IPS DF 4.7 (cell line): ENCODE measurements around the gene UGT1A10.

Experiments
- DNase-seq: peaks from one replicate; pipeline ENCODE4 v3.0.0-alpha.2; 2013; ENCODE audit warnings: low spot score; ENCODE audit errors: extremely low read depth

Gene UGT1A10

DNA sequence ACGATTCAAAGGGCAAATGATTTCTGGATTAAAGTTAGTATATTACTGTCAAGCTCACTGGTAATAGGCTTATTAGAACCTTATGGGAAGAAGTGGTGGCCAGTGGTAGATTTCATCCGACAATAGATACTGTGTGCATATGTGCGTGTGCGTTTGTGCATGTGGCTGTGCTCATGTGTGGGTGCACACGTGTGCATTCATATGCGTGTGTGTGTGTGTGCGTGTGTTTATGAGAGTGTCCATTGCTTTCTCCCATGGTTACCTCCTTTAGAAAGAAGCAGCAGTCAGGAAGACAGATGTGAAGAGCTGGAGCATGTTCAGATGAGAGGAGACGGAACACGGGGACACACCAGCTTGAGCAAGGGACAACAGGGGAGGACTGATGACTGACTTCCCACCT is 133.0 kb downstream of the UGT1A10 start:
- no peak for DNase-seq

DNA sequence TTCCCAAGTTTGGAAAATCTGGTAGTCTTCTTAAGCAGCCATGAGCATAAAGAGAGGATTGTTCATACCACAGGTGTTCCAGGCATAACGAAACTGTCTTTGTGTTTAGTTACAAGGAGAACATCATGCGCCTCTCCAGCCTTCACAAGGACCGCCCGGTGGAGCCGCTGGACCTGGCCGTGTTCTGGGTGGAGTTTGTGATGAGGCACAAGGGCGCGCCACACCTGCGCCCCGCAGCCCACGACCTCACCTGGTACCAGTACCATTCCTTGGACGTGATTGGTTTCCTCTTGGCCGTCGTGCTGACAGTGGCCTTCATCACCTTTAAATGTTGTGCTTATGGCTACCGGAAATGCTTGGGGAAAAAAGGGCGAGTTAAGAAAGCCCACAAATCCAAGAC is 135.9 kb downstream of the UGT1A10 start:
- DNase-seq = no peak

- no peak for DNase-seq
Observed at GRCh38 chr2:233772583-233772982, 136.3 kb downstream of the UGT1A10 start.

- DNase-seq = no peak
Observed at GRCh38 chr2:233773854-233774253, 137.6 kb downstream of the UGT1A10 start.

GRCh38 chr2:233775414-233775813 is 139.2 kb downstream of the UGT1A10 start:
- no peak for DNase-seq

- DNase-seq = no peak
Observed at GRCh38 chr2:233778030-233778429, 141.8 kb downstream of the UGT1A10 start, which contains the start of gene MROH2A. Gene MROH2A, plus strand, starts transcription at chr2:233778330. Its CDS starts 1,029 bp downstream, at chr2:233779359.

DNA sequence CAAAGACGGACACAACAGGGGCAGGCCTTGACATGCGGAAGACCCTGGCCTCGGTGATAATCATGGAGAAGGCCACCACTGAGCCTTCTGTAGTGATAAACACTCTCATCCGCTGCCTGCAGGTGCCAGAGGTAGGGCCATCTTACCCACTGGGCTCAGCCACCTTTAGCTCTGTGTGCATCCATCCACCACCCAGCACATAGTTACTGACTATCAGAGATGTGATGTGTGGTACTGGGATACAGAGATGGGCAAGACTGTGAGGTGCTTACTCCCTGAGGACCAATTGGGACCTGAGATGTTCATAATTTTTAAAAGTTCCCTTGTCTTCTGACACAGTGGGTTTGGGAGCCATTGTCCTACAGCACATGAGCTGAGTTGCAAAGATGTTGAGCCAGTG is 143.5 kb downstream of the UGT1A10 start:
- no peak for DNase-seq

GRCh38 chr2:233780771-233781170 is 144.5 kb downstream of the UGT1A10 start:
- no peak for DNase-seq

DNA sequence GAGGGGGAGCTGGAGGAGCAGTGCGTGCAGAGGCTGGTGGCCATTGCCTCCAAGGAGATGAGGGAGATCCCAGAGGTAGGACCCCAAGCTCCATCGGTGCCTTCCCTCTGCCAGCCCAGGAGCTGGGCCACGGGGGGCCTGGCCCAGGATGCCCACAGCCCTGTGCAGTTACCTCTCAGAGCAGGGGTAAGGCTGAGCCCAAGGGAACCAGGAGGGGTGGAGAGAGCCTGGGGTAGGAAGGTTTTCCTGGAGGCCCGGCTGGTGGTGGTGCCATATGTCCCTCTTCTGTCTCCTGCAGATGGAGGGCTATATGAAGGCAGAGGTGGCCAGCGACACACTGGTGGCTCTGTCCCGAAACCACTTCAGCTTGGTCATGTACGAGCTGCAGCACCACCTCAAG is 153.3 kb downstream of the UGT1A10 start:
- DNase-seq = no peak

- no peak for DNase-seq
Observed at GRCh38 chr2:233791151-233791882, 155.1 kb downstream of the UGT1A10 start.

DNA sequence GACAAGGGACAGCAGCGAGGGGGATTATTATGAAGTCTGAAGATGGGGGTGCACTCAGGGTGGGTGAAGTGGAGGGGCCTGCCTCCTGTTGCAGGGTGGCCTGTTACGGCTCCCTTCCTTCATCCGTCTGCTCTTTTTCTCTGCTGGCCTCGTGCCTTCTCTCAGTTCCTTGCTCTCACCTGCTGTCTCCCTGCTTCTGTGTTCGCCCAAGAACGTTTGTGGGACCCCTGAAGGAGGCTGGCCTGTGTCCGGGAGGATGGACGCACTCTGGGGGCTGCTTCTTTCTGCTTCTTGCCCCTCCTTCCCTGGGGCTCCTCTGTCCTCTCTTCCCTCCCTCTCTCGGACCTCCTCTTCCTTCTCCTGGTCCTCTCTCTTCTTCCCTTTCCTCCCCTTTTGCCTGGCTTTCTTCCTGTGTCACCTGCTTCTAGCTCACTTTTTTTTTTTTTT is 155.7 kb downstream of the UGT1A10 start:
- DNase-seq = no peak

- DNase-seq = no peak
Observed at GRCh38 chr2:233792720-233793119, 156.5 kb downstream of the UGT1A10 start.

DNA sequence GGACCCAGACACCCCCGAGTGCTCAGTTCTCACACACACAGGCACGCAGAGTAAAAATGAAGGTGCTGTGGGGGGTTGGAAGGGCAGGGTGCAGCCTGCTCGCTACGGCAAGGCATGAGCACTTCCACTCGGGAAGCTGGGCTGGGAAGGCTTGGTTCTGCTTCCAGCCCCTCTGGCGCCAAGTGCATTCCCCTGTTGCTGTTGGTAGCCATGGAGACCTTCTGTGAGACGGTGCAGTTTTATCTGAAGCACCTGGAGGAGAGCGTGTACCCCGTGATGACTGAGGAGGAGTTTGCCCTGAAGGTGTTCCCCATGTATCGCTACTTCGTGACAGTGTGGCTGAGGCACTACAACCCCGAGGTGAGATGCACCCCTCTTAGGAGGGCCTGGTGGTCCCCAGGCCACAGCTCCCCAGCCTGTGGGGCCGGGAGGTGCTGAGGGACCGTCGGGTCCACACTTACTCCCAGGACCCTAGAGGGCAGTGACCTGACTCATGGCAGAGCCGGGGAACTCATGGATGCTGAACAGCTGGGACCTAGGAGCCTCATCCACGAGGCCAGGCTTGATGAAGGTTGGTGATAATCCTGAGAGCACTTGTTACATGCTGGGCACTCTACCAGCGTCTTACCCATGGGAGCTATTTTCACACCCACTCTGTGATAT is 157.3 kb downstream of the UGT1A10 start:
- no peak for DNase-seq

- no peak for DNase-seq
Observed at GRCh38 chr2:233794128-233794658, 157.9 kb downstream of the UGT1A10 start.

GRCh38 chr2:233795735-233796171 is 159.5 kb downstream of the UGT1A10 start:
- DNase-seq = no peak

DNA sequence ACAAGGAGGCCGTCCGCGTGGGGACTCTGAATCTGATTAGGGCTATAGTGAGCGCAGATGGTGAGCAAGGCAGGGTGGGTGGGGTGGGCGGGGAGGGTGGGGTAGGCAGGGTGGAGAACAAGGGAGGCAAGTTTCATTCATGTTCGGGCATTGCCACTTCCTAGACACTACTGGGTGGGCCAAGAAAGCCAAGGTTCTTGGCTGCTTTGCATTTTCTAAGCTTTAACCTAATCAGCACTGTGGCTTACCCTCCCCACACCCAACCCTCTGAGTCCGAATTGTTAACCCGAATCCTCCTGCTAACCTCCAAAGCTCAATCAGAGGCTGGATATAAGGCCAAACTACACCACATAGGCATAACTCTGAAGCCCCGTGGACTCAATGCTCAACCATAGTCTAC is 160.0 kb downstream of the UGT1A10 start:
- no peak for DNase-seq

GRCh38 chr2:233798335-233799086 is 162.3 kb downstream of the UGT1A10 start:
- DNase-seq = no peak

DNA sequence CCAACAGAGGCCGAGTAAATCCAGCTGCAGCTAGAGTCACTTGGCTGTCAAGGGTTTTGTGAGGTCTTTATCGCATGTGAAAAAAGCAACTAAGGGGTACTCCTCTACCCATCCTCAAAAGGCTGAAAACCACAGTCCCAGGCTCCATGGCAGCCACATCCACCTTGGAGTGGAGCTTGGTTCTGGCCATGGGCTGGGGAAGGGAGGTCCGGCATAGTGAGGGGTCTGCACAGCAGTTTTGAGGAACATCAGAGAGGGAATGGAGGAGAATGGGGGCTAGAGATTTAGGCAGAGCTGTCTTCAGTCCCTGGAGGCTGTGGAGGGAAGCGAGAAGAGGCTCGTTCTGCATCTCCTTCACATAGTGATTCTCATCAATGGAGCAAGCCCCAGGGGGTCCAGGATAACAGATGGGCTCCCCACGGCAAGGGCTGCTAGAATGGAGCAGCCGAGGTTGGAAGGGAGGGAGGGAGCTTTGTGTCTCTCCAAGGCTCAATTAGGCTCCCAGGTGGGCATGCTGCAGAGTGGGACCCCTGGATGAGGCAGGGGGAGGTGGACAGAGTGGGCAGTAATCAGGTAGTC is 162.9 kb downstream of the UGT1A10 start:
- no peak for DNase-seq

DNA sequence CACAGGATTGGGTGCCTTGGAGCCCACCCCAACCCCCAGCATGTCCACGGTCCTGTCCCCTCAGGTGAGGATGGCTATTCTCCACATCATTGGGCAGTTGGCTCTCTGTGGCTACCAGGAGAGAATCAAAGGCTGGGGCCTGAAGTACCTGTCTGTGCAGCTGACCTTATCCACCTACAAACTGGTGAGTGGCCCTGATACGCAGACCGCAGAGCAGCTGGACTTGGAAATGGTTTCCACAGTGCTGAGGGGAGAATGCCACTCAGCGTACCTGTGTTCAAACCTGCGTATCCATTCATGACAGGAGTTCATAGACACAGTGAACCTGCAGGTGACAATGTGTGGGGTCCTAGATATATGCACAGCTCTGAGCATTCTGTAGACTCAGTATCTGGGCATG is 163.5 kb downstream of the UGT1A10 start:
- no peak for DNase-seq

DNA sequence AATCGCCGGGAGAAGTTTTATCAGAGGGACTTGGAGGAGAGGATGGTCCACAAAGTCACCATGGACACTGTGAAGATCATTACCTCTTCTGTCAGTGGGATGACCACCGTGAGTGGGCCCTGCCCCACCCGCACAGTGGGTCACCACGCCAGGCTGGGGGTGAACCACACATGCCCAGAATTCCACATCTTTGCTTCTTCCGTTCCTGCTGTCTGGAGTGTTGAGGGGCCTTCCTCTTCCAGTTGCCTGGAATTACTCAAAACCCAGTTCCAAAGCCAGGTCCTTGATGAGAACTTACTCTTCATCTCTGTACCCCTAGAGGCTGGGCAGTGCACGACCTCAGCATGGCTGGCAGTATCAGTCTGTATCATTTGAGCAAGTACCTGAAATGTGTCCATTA is 164.0 kb downstream of the UGT1A10 start:
- DNase-seq = no peak

DNA sequence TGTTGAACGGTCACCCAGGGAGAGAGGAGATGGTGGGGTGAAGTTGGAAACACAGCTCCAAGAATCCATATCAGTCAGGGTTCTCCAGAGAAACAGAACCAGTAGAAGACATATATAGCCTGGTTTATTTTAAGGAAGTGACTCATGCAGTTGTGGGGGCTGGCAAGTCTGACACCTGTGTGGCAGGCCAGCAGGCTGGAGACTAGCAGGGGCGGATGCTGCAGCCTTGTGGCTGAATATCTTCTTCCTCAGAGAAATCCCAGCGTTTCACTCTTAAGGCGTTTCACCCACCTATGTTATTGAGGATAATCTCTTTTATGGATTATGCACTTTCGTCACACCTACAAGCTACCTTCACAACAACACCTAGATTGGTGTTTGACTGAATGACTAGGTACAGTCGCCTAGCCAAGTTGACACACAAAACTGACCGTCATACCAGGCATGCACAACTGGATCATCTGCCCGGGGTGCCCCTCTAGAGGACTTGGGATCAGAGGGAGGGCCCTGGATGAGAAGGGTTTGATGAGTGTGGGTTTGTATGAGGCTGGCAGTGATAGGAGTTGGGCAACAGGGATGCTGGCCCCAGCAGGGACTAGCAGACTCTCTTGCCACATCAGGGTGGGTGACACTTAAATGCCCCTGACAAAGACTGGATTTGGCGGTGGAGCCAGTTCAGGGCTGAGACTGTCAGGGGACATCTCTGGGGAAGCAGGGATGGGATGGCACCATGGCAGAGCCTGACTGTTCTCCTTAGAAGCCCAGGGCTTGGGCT is 165.3 kb downstream of the UGT1A10 start:
- no peak for DNase-seq
